GM19099 (cell line): ENCODE measurements around the gene GSE1.

ENCODE experiments used
- POLR2A ChIP-seq: IDR thresholded peaks from 3 replicates; pipeline ENCODE4 v1.6.1; 2011; ENCODE audit warnings: low read depth; ENCODE audit not compliant: insufficient read length; ENCODE audit errors: extremely low read depth

GSE1 gene

DNA sequence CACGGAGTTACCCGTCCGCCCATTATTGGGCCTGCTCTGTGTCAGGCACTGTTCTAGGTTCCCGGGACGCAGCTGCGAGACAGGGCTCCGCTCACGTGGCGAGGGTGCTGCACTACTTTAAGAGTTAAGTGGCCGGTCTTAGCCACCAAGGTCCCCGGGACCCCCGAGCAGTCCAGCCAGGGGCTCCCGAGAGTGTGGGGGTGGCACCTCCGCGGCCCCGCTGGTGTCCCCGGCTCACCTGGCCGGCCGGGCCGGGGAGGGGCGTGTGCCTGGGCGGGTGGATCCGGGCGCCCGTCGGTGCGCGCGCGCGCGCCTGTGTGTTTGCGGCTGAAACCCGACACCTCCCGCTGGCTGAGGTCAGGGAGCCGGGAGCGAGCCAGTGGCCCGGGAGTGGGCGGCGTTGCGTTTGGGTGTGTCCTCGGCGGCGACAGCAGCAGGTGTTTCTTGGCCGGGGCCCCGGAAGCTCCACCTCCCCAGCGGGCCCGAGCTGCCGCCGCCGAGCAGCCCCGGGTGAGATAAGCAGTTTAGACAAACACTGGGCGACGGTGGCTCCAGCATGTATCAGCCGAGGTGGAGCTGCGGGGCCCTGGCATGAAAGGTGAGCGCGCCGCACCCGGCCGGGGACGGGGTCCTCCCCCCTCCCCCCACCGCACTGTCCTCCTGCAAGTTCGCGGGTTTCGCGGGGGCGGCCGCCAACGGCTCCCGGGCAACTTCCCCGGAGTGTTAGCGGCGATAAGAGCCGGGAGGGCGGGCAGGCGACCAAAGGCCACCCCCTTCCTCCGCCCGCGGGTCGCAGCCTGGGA is at the start of gene GSE1:
TSS of gene GSE1 (plus strand) at position 522 of the 803 bp plus-strand sequence. CDS start at position 592, 70 bp downstream.
- TF ChIP-seq POLR2A: peak; percentile 54

DNA sequence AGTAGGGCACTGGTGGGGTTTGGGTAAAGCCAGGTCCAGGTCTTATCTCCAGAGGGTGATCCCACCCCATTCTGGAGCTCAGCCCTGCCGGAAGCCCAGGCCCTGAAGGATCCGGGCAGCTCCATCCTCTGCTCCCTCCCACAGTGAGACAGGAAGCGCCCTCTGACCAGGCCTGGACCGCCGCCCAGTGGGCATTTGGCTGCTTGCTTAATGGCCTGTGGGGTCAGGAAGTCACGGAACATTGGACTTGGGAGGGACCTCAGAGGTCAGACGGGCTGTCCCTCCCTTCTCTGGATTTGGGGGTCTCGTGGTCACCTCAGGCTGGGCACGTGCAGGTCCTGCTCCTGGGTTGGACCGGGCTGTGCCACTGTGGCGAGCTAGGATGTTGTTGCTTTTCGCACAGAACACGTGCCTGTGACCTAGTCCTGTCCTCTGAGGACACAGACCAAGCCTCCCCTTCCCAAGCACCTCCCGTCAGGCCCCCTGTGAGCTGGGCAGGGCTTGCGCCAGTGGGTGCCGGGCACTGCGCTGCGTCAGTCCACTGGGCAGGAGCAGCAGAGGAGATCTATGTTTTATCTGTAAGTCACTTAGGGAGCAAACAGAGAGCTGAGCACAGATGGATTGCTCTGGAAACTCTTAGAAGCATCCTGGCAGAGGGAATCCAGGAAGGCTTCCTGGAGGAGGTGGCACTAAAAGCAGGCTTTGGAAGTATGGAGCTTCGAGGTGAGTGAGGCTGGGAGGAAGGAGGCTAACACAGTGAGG is 49.4 kb upstream of the GSE1 start:
- no peak for TF ChIP-seq POLR2A

DNA sequence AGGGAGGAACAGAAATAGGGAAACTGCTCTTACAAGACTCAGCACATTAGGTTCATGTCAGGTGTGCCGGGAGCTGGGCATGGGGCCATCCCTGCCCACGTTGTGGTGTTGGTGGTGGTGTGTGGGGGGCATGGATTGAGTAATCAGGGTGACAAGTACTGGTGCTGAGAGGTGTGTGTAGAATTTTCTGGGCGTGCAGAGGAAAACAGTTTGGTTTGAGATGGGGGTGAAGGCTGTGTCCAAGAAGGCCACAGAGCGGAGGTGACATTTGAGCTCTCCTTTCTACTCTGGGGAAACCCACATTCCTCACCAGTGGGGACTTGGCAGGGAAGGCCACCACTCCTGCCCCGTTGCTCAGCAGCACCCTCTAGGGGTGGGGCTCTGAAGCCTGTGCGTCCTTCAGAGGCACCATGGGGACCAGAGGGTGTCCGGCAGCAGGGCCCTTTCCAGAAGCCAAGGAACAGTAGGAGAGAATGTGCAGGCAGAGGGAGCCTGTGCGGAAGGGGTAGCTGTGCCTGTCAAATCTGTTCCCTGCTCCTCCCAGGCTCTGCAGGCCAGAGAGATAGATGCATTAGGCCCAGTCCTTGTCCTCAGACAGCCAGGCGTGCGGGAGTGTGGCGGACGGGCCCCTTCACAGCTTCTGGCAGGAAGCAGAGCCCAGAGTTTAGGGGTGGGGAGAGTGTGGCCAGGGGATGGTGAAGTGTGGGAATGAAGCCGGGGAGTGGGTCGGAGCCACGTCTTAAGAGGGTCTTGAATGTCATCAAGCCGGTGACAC is 48.7 kb upstream of the GSE1 start:
- no peak for TF ChIP-seq POLR2A

GRCh38 chr16:85565340-85565739 is 47.8 kb upstream of the GSE1 start:
- no peak for TF ChIP-seq POLR2A

GRCh38 chr16:85565801-85566526 is 47.2 kb upstream of the GSE1 start:
- TF ChIP-seq POLR2A: no peak

GRCh38 chr16:85566561-85567100 is 46.5 kb upstream of the GSE1 start:
- no peak for TF ChIP-seq POLR2A

GRCh38 chr16:85567101-85567866 is 45.8 kb upstream of the GSE1 start:
- TF ChIP-seq POLR2A: no peak

- no peak for TF ChIP-seq POLR2A
These were observed 45.2 kb upstream of the GSE1 start for GRCh38 chr16:85567935-85568334.

DNA sequence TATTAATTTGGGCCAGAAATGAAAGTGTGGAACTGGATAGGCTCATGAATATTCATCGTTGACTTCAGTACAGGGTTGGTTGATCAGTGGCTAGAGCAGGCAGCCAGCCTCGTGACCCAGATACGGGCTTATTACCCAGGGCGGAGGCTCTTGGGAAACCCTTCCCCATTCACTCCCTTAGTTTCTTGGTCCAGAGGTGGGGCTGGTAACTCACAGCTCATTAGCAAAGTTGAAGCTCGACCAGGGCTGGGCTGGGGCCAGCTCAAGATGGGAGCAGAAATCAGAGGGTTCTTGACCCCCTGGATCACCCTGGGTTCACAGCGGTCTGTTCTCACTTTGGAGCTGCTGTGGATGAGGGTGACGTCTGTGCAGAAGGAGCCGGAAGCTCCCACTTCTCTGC is 44.6 kb upstream of the GSE1 start:
- no peak for TF ChIP-seq POLR2A

DNA sequence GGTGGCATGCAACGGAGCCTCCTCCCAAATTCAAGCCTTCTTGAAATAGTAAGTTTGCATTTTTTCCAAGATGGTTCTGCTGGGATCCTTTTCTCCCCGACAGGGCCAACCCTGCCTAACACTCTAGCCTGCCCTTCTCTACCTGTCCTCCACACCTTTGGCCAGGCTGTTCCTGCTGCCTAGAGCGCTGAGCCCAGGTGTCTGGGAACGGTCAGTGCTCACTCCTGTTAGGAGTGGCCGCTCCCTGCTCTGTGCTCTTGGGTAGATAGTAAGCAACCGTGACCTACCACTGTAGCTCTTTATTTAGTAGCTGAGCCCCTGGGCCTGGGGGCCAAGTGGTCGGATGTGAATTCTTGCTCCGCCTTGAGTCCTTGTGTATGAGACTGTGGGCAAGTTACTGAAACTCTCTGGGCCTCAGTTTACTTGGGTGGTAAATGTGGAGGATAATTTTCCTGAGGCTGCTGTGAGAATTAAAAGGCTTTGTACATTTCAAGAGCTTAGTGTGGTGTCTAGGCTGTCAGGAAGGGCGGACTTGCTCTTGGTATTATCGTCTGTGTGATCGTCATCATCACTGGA is 44.0 kb upstream of the GSE1 start:
- no peak for TF ChIP-seq POLR2A

DNA sequence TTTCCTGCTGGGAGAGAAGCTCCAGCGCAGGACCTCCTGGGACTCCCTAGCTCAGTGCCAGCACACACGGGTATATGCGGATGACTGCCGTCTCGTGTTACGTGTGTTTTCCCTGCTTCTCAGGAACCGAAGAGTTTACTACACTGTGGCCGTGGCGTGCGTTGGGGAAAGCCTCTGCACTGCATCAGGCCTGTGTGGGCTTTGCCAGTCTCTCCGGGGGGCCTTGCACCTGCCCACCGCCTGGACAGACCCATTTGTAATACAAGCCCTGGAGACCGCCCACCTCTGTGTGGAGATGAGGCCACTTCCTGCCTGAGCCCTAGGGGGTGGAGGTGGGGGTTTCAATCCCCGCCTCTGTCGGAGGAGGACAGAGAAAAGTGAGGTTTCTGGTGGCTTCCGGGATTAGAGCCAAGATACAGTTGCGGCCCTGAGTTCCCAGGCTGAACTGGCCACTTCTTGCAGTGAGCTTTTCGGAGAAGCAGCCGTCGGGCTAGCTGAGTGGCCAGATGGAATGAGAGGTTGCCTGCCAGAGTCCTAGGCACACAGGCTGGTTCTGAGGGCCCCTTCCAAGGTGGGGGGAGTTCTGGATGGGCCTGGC is 43.4 kb upstream of the GSE1 start:
- peak; percentile 53 for TF ChIP-seq POLR2A

DNA sequence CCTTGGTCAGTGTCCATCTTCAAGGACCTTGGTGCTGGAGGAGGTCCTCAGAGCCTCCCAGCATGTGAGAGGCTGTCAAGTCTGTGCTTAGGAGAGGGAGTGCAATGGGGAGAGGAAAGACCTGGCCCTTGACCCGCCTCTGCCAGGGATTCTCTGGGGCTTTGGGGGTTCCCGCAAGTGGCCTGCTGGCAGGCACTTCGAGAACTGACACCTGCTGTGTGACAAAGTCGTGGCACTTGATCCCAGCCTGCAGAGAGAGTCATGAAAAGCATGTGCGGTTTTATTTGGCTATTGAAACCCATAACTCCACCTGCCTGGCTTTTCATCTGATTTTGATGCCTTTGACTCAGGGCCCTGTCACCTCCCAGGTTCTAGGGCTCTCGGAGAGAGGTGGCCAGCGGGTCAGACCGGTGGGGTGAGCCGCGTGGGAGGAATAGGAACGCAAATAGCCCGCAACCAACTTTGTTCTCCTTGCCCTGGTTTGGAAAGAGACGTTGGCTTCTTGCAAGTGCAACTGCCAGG is 42.8 kb upstream of the GSE1 start:
- peak; percentile 5 for TF ChIP-seq POLR2A
